ENCODE data around the gene PFKFB3.

Gene PFKFB3

GRCh38 chr10:6225263-6225814, 22.6 kb downstream of the PFKFB3 start:
- no peaks in the 10 kb centered on the region for H3K27me3 ChIP-seq (ENCODE audit: insufficient read depth, poor library complexity, severe bottlenecking)
- H3K4me3 ChIP-seq (replicated peaks; ENCODE audit: insufficient read depth, low read length), result no peak overlapping the region
- H3K27ac ChIP-seq (replicated peaks), result no peak overlapping the region
- DNase-seq (ENCODE audit: low read depth in 1 of 2, low spot score in 1 of 2), result no peak
- TF ChIP-seq REST (IDR thresholded peaks at IDR 0.05; ENCODE audit: insufficient replicate concordance, low read depth) (no peak), CTCF (IDR thresholded peaks at IDR 0.05; ENCODE audit: insufficient read depth, low read length) (no peak), POLR2AphosphoS5 (IDR thresholded peaks at IDR 0.05; ENCODE audit: low read depth) (no peak), SPI1 (IDR thresholded peaks at IDR 0.05; ENCODE audit: borderline replicate concordance, low read depth) (no peak)

GRCh38 chr10:6226216-6226615, 23.5 kb downstream of the PFKFB3 start:
- no peaks in the 10 kb centered on the region for H3K27me3 ChIP-seq (ENCODE audit: insufficient read depth, poor library complexity, severe bottlenecking)
- H3K27ac ChIP-seq (replicated peaks), result no peak overlapping the region
- H3K4me3 ChIP-seq (replicated peaks; ENCODE audit: insufficient read depth, low read length), result no peak overlapping the region
- DNase-seq (ENCODE audit: low read depth in 1 of 2, low spot score in 1 of 2), result no peak
- TF ChIP-seq SPI1 (IDR thresholded peaks at IDR 0.05; ENCODE audit: borderline replicate concordance, low read depth), result no peak
- TF ChIP-seq GABPA (IDR thresholded peaks at IDR 0.05; ENCODE audit: low read depth), result no peak
- TF ChIP-seq CTCF (IDR thresholded peaks at IDR 0.05; ENCODE audit: insufficient read depth, low read length), result no peak
- no peak for TF ChIP-seq POLR2AphosphoS5 (IDR thresholded peaks at IDR 0.05; ENCODE audit: low read depth)
- no peak for TF ChIP-seq REST (IDR thresholded peaks at IDR 0.05; ENCODE audit: insufficient replicate concordance, low read depth)

- H3K27ac ChIP-seq (replicated peaks), result no peak overlapping the region
- TF ChIP-seq SPI1 (IDR thresholded peaks at IDR 0.05; ENCODE audit: borderline replicate concordance, low read depth) (no peak), REST (IDR thresholded peaks at IDR 0.05; ENCODE audit: insufficient replicate concordance, low read depth) (no peak), GABPA (IDR thresholded peaks at IDR 0.05; ENCODE audit: low read depth) (no peak), CTCF (IDR thresholded peaks at IDR 0.05; ENCODE audit: insufficient read depth, low read length) (no peak), POLR2AphosphoS5 (IDR thresholded peaks at IDR 0.05; ENCODE audit: low read depth) (no peak)
- no peak overlapping the region for H3K4me3 ChIP-seq (replicated peaks; ENCODE audit: insufficient read depth, low read length)
- no peaks in the 10 kb centered on the region for H3K27me3 ChIP-seq (ENCODE audit: insufficient read depth, poor library complexity, severe bottlenecking)
- no peak for DNase-seq (ENCODE audit: low read depth in 1 of 2, low spot score in 1 of 2)
Measured at GRCh38 chr10:6227346-6227745, 24.6 kb downstream of the PFKFB3 start.

All from HL-60 (cell line).